Chondrocyte (in vitro differentiated cells): ENCODE measurements around the gene SEMA5A. TPM values are rescaled to one million over a fixed set of nuclear protein-coding genes. Genes with fewer than 3 reads are reported as not detected.

Experiments used
- DNase-seq: peaks from one replicate; pipeline ENCODE4 v3.0.0; 2021; ENCODE audit warnings: mixed read lengths, low spot score
- H3K27ac Mint-ChIP-seq: one replicate; pipeline ENCODE4 v1.8.0; 2021; ENCODE audit warnings: mild to moderate bottlenecking, moderate library complexity, mixed read lengths; ENCODE audit not compliant: unreplicated experiment
- H3K27me3 Mint-ChIP-seq: 2 replicates; pipeline ENCODE4 v1.8.0; 2021; ENCODE audit warnings: low read depth, mixed read lengths
- H3K36me3 Mint-ChIP-seq: 2 replicates; pipeline ENCODE4 v1.8.0; 2021; ENCODE audit warnings: low read depth, mixed read lengths
- H3K4me1 Mint-ChIP-seq: 2 replicates; pipeline ENCODE4 v1.8.0; 2021; ENCODE audit warnings: low read depth, mild to moderate bottlenecking, mixed read lengths
- H3K4me3 Mint-ChIP-seq: one replicate; pipeline ENCODE4 v1.8.0; 2021; ENCODE audit warnings: mild to moderate bottlenecking, moderate library complexity, mixed read lengths; ENCODE audit not compliant: unreplicated experiment
- H3K9me3 Mint-ChIP-seq: 2 replicates; pipeline ENCODE4 v1.8.0; 2021; ENCODE audit warnings: low read depth, mixed read lengths
- total RNA-seq: library from RNA; stranded (reverse); gene quantifications from 3 replicates; pipeline ENCODE4 v1.2.1, GENCODE V29; 2021
- TF ChIP-seq, protein P1 (sequence below): fragments of 200-600 bp; sonication (generic); IDR thresholded peaks from 2 replicates; pipeline ENCODE4 v1.5.0; 2021; ENCODE audit warnings: antibody characterized with exemption, mild to moderate bottlenecking, moderate library complexity

SEMA5A gene
- total RNA-seq, 1 donor from 2014 or later, result 249 TPM

DNA sequence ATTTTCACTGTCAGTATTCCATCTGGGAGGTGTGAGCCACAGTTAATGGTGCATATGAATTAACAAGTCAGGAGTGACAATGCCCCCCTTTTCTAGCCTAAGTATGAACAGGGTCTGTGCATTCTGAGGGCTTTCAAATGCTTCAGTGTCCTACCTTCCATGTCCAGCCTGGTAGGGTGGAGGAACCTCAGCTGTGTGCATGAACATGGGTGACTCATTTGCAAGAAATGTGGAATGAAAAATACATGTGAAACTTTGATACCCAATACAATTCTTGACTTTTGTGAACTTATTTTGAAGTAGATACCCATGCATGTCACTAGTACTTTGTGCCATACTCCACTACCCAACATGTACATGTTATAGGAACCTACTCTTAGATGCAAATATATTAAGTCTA is 375.8 kb downstream of the SEMA5A start:
- H3K4me3 Mint-ChIP-seq, result no peak overlapping the region

GRCh38 chr5:9169557-9169902 is 376.3 kb downstream of the SEMA5A start:
- Mint-ChIP-seq H3K27me3 (no peaks in the 10 kb centered on the region), H3K36me3 (peaks cover 16% of the 10 kb centered on the region), H3K27ac (peak overlapping the region; percentile 51), H3K4me3 (no peak overlapping the region), H3K4me1 (peaks cover 41% of the 10 kb centered on the region), H3K9me3 (peaks cover 9% of the 10 kb centered on the region)
- TF ChIP-seq, protein P1, sequence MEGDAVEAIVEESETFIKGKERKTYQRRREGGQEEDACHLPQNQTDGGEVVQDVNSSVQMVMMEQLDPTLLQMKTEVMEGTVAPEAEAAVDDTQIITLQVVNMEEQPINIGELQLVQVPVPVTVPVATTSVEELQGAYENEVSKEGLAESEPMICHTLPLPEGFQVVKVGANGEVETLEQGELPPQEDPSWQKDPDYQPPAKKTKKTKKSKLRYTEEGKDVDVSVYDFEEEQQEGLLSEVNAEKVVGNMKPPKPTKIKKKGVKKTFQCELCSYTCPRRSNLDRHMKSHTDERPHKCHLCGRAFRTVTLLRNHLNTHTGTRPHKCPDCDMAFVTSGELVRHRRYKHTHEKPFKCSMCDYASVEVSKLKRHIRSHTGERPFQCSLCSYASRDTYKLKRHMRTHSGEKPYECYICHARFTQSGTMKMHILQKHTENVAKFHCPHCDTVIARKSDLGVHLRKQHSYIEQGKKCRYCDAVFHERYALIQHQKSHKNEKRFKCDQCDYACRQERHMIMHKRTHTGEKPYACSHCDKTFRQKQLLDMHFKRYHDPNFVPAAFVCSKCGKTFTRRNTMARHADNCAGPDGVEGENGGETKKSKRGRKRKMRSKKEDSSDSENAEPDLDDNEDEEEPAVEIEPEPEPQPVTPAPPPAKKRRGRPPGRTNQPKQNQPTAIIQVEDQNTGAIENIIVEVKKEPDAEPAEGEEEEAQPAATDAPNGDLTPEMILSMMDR, result no peak
- DNase-seq, result no peak

More for the DNA sequence above, 375.8 kb downstream of the SEMA5A start:
- DNase-seq, result no peak
- Mint-ChIP-seq H3K4me1 (peaks cover 46% of the 10 kb centered on the region), H3K27me3 (no peaks in the 10 kb centered on the region), H3K36me3 (peaks cover 16% of the 10 kb centered on the region), H3K27ac (no peak overlapping the region), H3K9me3 (peaks cover 9% of the 10 kb centered on the region)
- TF ChIP-seq, protein P1, result no peak

DNA sequence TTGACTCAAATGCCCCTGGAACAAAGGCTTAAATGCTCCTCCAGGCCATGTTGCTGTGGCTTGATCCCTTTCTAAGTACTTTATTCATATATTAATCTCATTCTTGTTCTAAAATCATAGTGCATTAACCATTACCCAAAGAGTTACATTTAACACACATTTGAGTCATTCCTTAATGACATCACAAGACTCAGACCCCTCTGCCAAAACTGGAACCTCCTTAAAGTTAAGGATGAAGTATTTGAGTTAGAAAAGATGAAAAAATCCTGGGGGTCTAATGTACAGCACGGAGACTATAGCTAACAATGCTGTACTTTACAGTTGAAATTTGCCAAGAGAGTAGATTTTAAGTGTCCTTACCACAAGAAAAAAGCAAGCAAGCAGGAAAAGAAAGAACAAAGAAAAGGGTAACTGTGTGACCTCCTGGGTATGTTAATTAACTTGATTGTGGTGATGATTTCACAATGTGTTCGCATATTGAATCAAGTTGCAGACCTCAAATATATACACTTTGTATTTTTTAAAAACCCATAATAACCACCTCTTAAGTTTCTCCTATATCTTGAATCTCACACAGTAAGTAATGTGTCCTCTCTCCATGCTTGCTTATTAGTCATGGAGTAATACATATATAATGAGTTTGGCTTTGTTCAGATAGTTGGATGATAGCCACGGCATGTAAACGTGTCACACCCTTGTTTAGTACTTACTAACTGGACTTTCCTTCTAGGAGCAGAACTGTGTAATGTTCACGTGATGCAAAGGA is 376.9 kb downstream of the SEMA5A start:
- peaks cover 16% of the 10 kb centered on the region for H3K36me3 Mint-ChIP-seq
- TF ChIP-seq, protein P1, result no peak
- H3K27me3 Mint-ChIP-seq, result no peaks in the 10 kb centered on the region
- no peak overlapping the region for H3K4me3 Mint-ChIP-seq
- no peak overlapping the region for H3K27ac Mint-ChIP-seq
- peaks cover 35% of the 10 kb centered on the region for H3K4me1 Mint-ChIP-seq
- peaks cover 9% of the 10 kb centered on the region for H3K9me3 Mint-ChIP-seq
- DNase-seq, result no peak

- Mint-ChIP-seq H3K27ac (peak overlapping the region; percentile 14), H3K9me3 (no peaks in the 10 kb centered on the region), H3K4me3 (no peak overlapping the region), H3K4me1 (peaks cover 23% of the 10 kb centered on the region), H3K27me3 (no peaks in the 10 kb centered on the region), H3K36me3 (peaks cover 6% of the 10 kb centered on the region)
- DNase-seq, result no peak
- TF ChIP-seq, protein P1, result peak; percentile 37
Observed at GRCh38 chr5:9166202-9167112, 379.4 kb downstream of the SEMA5A start.

GRCh38 chr5:9165546-9165945 is 380.3 kb downstream of the SEMA5A start:
- Mint-ChIP-seq H3K9me3 (no peaks in the 10 kb centered on the region), H3K27me3 (no peaks in the 10 kb centered on the region), H3K36me3 (peaks cover 2% of the 10 kb centered on the region), H3K27ac (no peak overlapping the region), H3K4me3 (no peak overlapping the region), H3K4me1 (peaks cover 26% of the 10 kb centered on the region)
- no peak for DNase-seq
- TF ChIP-seq, protein P1, result no peak
